Vagina (tissue), 2 donors: ENCODE data around the gene THSD7B.

ENCODE experiments used
- CTCF ChIP-seq, 3 experiments: fragments of 450-650 bp in 2 of 3; fragments of 200-600 bp in 1 of 3; sonication (generic) in 1 of 3; IDR thresholded peaks; one replicate each; pipeline ENCODE4 v1.5.1; 2017 to 2019; ENCODE audit warnings: antibody characterized with exemption in 3 of 3, mild to moderate bottlenecking in 2 of 3, moderate library complexity in 2 of 3
- POLR2AphosphoS5 ChIP-seq, 2 donors: sonication (generic); formaldehyde crosslinking; IDR thresholded peaks; one replicate each; pipeline ENCODE4 v1.9.0; 2017; ENCODE audit warnings: antibody characterized with exemption in 2 of 2, mild to moderate bottlenecking in 2 of 2, low read depth in 1 of 2; ENCODE audit not compliant: insufficient read depth in 1 of 2

DNA sequence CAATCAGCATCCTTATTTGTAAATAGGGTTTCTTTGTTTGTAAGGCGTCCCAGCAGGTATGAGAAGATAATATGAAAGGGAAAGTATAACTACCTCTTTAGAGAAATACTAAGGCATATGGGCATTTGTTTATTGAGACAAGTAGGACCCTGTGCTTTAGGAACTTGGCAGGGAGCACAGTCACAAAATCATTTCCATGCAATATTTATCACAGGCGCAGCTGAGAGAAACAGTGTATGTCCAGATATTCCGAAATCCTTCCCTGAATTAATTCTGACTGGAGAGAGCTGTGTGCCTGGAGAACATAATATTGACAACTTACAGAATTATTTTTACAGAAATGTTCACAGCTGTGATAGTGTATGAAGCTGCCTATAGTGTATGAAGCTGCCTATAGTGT lies 416.7 kb downstream of the THSD7B start:
- no peak for TF ChIP-seq CTCF (IDR thresholded peaks at IDR 0.05)
- no peak for TF ChIP-seq POLR2AphosphoS5 (IDR thresholded peaks at IDR 0.05; ENCODE audit: insufficient read depth in 1 of 2, low read depth in 1 of 2)
